ENCODE results near the gene BHLHE40.
"Not testable (repeated sequence)": the region's sequence is repeated elsewhere in the genome, so short reads cannot be mapped to it uniquely, and the experiment has no call there.

The BHLHE40 gene

DNA sequence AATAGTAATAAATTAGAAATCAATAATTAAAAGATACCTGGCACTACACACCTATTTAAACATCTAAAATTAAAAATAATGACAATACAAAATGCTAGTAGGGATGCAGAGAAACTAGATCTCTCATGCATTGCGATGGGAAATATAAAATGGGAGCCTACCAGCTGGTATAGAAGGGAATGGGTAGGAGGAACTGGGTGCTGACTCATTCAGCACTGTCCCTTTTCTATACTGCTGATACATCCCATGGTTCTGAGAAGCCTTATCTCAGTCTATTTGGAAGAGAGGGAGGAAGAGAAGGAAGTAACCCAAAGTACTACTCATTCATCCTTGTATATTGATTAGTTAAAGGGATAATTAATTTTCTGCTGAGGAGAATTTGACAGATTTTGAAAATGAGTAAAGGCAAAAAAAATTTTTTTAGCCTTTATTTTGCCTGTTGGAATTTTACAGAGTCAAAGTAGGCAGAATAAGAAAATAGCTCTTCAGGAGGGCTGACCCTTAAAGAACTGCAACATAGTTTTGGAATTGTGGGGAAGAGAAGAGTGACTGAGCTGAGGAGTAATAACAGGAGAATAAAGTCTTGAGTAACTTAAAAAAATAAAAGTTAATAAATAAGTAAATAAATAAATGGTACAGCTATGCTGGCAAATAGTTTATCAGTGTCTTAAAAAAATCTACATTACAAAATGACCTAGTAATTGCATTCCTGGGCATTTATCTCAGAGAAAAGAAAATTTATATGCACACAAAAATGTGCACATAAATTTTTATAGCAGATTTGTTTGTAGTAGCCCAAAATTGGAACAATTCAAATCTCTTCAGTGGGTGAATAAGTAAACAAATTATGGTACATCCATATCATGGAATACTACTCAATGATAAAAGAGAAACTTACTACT lies 15.3 kb upstream of the BHLHE40 start:
- no peak for DNase-seq

DNA sequence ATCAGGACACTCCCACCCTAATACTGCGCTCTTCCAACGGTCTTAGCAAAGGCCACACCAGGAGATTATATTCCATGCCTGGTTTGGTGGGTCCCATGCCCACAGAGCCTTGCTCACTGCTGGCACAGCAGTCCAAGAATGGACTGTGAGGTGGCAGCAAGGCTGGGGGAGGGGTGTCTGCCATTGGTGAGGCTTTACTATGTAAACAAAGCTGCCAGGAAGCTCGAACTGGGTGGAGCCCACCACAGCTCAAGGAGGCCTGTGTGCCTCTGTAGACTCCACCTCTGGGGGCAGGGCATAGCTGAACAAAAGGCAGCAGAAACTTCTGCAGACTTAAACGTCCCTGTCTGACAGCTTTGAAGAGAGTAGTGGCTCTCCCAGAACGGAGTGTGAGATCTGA lies 13.2 kb upstream of the BHLHE40 start:
- not testable (repeated sequence) for DNase-seq

- not testable (repeated sequence) for DNase-seq
Measured at GRCh38 chr3:4967683-4968082, 11.6 kb upstream of the BHLHE40 start.

DNA sequence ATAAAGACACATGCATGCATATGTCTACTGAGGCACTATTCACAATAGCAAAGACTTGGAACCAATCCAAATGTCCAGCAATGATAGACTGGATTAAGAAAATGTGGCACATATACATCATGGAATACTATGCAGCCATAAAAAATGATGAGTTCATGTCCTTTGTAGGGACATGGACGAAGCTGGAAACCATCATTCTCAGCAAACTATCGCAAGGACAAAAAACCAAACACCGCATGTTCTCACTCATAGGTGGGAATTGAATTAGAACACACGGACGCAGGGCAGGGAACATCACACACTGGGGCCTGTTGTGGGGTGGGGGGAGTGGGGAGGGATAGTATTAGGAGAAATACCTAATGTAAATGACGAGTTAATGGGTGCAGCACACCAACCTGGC lies 7.8 kb upstream of the BHLHE40 start:
- not testable (repeated sequence) for DNase-seq

DNA sequence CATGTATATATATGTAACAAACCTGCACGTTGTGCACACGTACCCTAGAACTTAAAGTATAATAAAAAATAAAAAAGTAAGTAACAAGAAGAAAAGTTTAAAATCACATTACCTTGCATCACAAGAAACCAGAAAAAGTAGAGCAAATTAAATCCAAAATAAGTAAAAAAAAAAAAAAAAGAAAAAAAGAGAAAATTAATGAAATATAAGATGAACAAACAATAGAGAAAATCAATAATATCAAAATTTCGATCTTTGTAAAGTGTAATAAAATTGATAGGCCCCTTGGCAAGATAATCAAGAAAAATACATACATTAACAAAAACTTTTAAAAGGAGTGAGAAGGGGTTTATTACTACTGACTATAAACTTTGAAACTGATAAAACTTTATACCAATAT lies 7.4 kb upstream of the BHLHE40 start:
- no peak for DNase-seq

GRCh38 chr3:4972652-4973643 lies 6.3 kb upstream of the BHLHE40 start:
- no peak for DNase-seq

GRCh38 chr3:4974154-4974553 lies 5.1 kb upstream of the BHLHE40 start:
- DNase-seq = no peak

DNA sequence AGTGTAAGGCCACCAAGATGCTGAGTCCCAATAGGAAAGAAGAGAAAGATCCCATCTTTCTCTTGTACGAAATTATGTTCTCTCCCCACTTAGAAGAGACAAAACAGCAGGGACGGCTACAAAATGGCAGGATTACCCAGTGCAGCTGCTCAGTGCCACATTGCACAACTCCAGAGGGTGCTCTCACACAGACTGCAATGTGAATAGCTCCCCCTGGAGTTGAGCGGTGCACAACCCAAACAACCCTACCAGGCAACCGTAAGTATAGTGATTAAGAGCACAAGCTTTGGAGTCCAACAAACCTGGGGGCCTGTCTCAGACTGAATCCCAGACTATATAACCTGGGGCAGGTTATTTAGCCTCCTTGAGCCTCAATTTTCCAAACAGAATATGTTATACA lies 3.1 kb upstream of the BHLHE40 start:
- peak; percentile 75 for DNase-seq

GRCh38 chr3:4977001-4977852 lies 2.0 kb upstream of the BHLHE40 start:
- DNase-seq = peak; percentile 82

DNA sequence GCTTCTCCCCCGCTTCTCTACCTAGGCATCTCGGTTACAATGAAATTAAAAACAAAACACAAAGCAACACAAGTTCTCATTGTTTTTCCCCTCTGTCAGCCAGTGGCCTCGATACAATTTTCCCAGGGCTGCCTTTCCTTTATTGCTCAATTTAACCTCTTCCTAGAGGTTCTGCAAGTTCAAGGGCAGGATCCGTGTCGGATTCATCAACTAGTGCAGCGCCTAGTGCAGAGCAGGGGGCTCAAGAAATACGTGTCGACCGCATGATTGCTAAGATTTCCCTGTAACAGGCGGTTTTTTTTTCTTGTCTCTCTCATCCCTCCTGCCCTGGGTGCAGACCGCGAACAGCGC lies 1.4 kb upstream of the BHLHE40 start:
- DNase-seq = no peak

DNA sequence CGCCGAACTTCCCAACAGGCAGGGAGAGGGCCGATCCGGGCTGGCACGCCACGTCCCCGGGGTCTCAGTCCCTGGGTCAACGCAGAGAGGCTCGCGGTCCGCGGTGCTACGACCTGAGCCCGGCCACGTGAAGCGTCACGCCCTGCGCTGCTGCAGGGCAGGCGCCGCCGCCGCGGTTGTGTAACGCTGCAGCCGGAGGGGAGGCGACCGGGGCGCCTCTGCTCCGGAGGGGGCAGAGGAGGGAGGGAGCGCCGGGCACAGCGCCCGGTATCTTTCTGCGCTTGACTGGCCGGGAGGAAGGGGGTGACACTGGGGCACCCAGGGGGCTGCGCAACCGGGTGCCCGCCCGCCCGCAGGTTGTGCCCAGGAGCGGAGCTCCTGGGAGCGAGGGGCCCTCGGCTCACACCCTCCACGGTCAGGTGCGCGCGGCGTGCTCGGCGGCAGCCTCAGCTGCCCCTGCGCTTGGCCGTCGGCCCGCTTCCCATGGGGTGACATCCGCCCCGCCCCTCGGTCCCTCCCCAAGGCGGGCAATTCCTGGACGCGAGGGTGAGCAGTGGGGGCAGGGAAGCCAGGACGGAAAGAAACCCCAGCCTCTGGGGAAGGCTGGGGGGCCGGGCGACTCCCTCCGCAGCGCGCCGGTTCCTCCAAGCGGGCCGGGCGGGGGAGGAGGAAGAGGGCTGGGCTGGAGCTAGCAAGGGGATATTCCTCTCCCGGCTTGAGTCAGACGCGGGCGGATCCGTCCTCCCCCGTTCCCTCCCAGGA lies 852 bp upstream of the BHLHE40 start:
- peak; percentile 96 for DNase-seq

- peak; percentile 98 for DNase-seq
Measured at GRCh38 chr3:4978966-4979427, 240 bp upstream of the BHLHE40 start.

- DNase-seq = peak; percentile 91
Measured at GRCh38 chr3:4980229-4981203, 1.3 kb downstream of the BHLHE40 start.

- DNase-seq = no peak
Measured at GRCh38 chr3:4981294-4981664, 2.0 kb downstream of the BHLHE40 start.

- no peak for DNase-seq
Measured at GRCh38 chr3:4981665-4982494, 2.6 kb downstream of the BHLHE40 start.

- no peak for DNase-seq
Measured at GRCh38 chr3:4982773-4983738, 3.8 kb downstream of the BHLHE40 start.

DNA sequence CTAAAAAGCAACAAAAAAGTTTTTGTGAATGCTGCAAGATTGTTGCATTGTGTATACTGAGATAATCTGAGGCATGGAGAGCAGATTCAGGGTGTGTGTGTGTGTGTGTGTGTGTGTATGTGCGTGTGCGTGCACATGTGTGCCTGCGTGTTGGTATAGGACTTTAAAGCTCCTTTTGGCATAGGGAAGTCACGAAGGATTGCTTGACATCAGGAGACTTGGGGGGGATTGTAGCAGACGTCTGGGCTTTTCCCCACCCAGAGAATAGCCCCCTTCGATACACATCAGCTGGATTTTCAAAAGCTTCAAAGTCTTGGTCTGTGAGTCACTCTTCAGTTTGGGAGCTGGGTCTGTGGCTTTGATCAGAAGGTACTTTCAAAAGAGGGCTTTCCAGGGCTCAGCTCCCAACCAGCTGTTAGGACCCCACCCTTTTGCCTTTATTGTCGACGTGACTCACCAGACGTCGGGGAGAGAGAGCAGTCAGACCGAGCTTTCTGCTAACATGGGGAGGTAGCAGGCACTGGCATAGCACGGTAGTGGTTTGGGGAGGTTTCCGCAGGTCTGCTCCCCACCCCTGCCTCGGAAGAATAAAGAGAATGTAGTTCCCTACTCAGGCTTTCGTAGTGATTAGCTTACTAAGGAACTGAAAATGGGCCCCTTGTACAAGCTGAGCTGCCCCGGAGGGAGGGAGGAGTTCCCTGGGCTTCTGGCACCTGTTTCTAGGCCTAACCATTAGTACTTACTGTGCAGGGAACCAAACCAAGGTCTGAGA lies 4.7 kb downstream of the BHLHE40 start:
- peak; percentile 82 for DNase-seq

DNA sequence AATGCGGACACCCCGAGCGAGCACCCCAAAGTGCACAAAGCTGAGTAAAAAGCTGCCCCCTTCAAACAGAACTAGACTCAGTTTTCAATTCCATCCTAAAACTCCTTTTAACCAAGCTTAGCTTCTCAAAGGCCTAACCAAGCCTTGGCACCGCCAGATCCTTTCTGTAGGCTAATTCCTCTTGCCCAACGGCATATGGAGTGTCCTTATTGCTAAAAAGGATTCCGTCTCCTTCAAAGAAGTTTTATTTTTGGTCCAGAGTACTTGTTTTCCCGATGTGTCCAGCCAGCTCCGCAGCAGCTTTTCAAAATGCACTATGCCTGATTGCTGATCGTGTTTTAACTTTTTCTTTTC lies 5.3 kb downstream of the BHLHE40 start:
- DNase-seq = no peak
